GM19193 (cell line): ENCODE data around the gene NELL2.

Experiments
- POLR2A ChIP-seq: IDR thresholded peaks from 4 replicates; pipeline ENCODE4 v1.6.1; 2011; ENCODE audit not compliant: insufficient read depth, insufficient read length; ENCODE audit errors: extremely low read depth

The NELL2 gene

DNA sequence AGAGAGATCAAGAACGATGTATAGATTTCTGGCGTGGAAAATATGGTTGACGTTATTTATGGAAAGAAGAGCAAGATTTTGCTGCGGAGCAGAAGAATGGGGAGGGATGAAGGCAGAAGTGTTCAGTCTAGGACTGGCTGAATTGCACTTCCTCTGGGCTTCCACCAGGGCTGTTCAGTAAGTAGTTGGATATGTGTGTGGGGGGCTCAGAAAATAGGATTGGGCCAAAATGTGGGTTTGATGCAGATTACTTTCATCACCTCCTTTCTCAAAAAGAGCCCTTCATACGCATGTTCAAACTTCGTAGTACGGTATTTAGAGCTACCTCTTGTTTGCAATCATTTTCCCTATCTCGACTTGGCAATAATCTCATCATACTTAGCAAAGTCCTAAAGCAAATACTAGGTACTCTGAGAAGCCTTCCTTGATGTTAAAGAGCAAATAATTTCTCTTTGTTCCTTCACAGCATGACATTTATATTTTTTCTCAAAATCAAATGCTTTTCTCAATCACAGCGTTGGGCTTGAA is 349.4 kb downstream of the NELL2 start:
- TF ChIP-seq POLR2A = no peak

DNA sequence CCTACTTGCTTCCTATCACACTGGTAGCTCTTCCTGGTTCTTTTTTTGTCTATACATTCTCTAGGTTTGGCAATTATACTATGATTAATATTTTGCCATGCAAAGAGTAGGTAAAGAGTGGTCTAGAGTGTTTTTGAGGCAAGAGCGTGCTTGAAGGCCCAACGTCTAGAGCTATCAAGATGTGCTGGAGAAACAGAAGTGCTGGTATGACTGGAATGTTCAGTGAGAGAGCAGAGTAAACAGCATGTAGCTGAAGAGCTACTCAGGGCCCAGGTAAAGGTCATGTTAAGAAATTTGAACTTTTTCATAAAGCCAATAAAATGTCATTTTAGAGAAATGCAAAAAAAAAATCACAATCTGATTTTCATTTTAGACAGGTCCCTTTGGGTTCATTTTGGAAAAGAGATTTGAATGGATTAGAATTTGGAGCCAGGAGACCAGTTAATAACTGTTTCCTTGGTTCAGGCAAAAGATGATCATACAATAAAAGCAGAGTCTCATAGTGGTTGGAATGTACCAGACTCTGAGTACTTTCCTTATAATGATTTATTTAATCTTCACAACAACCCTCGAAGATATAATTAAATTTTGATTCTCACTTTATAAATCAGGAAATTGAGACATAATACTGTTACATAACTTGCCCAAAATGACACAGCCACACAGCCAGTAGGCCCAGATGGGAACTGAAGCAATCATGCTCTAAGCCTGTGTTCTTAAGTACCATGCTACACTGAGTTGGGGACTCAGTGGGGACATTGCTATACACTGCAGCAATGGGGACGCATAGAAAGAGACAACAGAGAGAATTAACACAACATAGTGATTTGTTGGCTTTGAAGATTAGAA is 350.1 kb downstream of the NELL2 start:
- no peak for TF ChIP-seq POLR2A

DNA sequence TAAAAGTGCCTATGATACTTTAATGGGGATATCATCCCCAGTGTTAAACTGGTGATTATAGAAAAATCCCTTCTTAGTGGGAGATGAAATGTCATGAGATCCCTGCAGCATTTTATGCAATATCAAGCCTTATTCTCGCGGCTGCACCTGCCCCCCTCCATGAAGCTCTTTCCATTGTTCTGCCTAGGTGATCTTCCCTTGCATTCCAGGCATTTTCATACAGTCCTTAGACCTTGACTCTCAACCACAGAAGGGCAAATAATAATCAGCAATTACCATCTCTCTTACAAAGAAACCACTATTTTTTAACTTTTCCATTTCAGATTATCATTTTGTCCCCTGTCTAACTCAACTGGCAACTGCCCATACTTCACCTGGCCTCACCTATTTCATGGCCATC is 352.3 kb downstream of the NELL2 start:
- no peak for TF ChIP-seq POLR2A

DNA sequence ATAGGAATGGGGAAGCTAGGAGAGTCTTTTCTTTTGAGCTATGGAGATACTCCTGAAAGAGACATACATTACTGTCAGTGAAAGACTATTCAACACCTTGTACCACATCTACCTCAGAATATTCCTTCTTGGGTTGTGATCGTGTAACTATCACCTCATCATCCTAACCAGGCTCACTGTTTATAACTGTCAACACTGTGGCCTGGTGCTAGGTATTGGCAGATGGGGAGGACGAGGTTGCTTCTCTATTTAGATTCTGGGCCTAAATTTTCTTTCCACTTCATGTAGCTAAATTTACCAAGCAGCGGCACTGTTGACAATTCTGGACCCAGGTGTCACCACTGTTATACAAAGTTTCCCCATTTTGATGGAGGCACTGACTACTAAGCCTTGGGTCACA is 354.4 kb downstream of the NELL2 start:
- TF ChIP-seq POLR2A = no peak

GRCh38 chr12:44519931-44520330 is 356.2 kb downstream of the NELL2 start:
- TF ChIP-seq POLR2A = no peak

- no peak for TF ChIP-seq POLR2A
These were observed 364.8 kb downstream of the NELL2 start for GRCh38 chr12:44511289-44511688.

- no peak for TF ChIP-seq POLR2A
These were observed 365.6 kb downstream of the NELL2 start for GRCh38 chr12:44510510-44510909.

DNA sequence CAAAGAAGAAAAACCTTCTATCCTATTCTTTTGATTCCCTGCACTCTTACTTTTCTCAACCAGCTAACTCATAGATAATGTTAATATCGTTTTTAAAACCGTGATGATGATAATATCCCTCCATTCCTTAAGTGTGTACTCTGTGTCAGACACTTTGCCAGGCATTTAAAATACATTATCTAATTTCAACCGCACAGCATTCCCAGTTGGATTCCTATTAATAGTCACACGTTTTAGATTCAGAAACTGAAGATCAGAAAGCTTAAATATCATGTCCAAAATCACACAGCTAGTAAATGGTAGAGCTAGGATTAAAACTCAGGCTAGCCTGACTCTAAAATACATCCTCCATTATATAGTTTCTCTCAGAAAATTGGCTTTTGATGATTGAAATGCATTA is 366.0 kb downstream of the NELL2 start:
- no peak for TF ChIP-seq POLR2A

DNA sequence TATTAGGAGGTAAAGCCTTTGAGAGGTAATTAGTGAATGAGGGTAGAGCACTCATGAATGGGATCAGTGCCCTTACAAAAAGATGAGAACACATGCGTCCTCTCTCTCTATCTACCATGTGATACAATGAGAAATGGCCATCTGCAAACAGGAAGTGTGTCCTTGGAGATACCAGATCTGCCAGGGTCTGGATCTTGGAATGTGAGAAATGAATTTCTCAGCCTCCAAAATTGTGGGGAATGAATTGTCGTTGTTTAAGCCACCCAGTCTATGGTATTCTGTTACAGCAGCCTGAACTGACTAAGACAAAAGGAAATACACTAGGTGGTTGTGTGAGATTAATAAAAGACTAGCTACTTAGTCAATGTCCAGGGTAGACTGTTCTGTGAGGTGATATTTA is 366.6 kb downstream of the NELL2 start:
- TF ChIP-seq POLR2A = no peak

DNA sequence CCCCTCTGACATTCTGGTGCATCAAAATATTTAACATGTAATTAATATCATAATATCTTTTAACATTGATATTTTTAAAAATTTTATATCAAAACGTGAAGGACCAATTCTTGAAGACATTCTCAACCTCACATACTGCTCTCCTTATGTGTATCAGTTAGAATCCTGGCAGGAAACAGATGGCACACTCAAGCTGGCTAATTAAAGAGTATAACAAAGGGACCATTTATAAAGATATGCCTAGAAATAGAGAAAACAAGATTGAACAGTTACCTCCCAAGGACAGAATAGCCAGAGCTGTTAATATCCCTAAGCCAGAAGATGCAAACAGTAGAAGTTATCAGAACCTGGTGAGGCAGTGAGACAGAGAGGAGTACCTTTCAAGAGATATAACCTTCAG is 368.7 kb downstream of the NELL2 start:
- TF ChIP-seq POLR2A = no peak

DNA sequence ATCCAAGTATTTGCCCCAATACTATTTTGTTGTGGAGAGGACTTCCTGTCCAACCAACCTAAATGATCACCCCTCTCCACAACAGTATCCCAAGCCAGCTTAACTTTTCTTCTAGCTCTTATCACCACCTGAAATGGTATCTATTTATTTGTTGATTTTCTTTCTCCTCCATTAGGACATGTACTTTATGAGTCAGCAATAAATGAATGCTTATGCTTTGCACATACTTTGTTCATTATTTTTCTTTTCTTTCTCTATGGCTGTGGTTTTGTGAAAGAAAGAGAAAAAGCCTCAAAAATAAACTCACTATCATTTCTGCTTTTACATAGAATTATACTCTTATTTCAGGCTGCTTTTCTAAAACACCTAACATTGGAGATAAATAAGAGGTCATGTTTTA is 371.3 kb downstream of the NELL2 start:
- TF ChIP-seq POLR2A = no peak

DNA sequence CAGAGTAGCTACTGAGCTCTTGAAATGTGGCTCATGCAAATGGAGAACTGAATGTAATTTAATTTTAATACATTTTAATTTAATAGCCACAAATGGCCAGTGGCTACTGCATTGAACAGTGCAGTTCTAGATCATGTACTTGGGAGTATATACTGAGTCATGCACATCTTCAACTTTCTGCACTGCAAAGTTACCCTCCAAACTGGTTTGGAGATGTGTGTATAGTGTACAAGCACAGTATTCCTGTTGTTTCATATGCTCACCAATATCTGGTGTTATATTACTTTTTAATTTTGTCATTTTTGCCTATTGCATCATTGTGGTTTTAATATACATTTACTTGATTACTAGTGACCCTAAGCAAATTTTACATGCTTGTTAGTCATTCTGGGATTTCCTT is 372.8 kb downstream of the NELL2 start:
- no peak for TF ChIP-seq POLR2A

DNA sequence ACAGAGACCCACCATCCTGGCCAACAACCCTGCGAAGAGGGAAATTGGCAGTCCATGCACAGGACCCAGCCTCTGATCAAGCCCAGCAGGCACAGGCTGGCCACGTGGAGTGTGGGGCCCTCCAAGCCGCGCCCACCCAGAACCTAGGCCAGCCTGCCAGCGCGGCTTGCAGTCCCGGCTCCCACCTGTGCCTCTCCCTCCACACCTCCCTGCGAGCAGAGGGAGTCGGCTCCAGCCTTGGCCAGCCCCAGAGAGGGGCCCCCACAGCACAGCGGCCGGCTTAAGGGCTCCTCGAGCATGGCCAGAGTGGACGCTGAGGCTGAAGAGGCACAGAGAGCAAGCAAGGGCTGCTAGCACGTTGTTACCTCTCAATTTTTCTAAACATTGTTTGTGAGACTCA is 373.4 kb downstream of the NELL2 start:
- no peak for TF ChIP-seq POLR2A

- TF ChIP-seq POLR2A = no peak
These were observed 375.7 kb downstream of the NELL2 start for GRCh38 chr12:44500423-44500822.

GRCh38 chr12:44497044-44497443 is 379.1 kb downstream of the NELL2 start:
- TF ChIP-seq POLR2A = no peak

GRCh38 chr12:44490181-44490580 is 385.9 kb downstream of the NELL2 start:
- no peak for TF ChIP-seq POLR2A

- TF ChIP-seq POLR2A = no peak
These were observed 387.9 kb downstream of the NELL2 start for GRCh38 chr12:44488180-44488579.

- TF ChIP-seq POLR2A = no peak
These were observed 391.3 kb downstream of the NELL2 start for GRCh38 chr12:44484862-44485261.
